DMS 273 (cell line): ENCODE results near the gene PGAP2.
"Not testable (repeated sequence)": the region's sequence is repeated elsewhere in the genome, so short reads cannot be mapped to it uniquely, and the experiment has no call there.

Experiments used
- DNase-seq: peaks from one replicate; lab custom pipeline; 2025; ENCODE audit not compliant: unreplicated experiment; lab: John Stamatoyannopoulos, UW

Gene PGAP2

DNA sequence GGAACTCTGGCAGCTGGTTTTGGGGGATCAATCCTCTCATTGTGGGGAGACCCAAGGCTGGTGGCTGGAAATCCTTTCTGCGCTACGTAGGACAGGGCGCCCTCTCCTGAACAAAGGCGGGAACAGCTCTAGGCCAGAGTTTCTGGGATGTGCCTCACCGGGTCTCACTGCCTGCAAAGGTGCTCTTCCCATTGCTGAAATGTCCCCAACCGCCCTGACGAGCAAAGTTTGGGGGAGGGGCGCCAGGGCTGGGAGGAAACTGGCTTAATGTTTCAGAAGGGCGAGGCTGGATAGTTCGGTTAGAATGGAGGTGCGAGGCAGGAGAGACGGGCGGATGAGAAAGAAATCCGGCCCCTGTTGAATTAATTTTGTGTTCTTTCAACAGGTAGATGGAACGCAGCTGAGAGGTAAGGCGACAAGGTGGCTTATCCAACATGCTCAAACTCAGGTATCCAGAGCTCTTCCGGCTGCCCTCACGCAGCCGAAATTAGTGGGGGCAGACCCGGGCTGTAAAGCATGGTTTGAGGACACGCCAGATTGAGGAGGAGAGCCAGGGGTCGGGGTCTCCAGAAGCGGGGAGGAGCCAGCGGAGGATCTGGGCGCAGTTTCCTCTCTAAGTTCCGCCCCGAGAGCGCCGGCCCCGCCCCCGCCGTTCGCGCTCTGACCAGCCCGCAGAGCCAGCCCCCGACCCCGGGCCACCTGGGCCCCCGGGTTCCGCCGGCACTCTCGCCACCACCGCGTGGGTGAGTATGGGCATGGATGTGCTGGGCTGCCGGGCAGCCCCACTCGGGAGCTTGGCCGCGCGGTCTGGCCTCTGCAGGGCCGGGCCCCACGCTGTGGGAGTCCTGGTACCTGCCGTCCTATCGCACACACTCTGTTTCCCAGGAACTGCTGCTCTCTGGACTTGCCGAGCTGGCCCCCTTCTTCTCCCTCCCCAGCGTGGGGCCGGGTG, at the start of gene PGAP2:
Gene PGAP2, plus strand, starts transcription at position 652 of the 952 bp plus-strand sequence. CDS start 2,700 bp downstream, outside the sequence.
- peak; percentile 70 for DNase-seq

GRCh38 chr11:3764266-3764665, 44.1 kb upstream of the PGAP2 start:
- DNase-seq, result no peak

DNA sequence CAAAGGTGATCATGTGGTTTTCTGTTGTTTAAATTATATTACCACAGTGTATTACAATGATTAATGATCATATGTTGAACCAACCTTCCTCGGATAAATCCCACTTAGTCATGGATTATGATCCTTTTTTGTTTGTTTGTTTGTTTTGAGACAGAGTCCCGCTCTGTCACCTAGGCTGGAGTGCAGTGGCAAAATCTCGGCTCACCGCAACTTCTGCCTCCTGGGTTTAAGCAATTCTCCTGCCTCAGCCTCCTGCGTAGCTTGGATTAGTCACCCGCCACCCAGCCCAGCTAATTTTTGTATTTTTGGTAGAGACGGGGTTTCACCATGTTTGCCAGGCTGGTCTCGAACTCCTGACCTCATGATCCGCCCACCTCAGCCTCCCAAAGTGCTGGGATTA, 41.5 kb upstream of the PGAP2 start:
- not testable (repeated sequence) for DNase-seq

DNA sequence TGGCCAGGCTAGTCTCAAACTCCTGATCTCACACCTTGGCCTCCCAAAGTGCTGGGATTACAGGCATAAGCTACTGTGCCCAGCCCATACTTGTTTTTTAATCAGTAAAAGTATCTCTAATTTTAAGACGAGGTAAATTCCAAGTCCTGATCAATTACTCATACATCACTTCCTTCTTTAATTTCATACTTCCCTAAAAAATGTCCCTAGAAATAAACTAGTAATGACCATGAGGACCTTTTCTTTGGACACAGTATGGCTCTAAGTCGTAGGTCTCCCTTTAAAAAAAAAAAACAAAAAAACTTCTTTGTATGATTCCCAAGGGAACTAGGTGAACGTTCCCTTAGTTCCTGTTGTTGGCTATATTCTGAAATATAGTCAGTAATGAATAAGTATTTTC, 40.8 kb upstream of the PGAP2 start:
- DNase-seq, result no peak

DNA sequence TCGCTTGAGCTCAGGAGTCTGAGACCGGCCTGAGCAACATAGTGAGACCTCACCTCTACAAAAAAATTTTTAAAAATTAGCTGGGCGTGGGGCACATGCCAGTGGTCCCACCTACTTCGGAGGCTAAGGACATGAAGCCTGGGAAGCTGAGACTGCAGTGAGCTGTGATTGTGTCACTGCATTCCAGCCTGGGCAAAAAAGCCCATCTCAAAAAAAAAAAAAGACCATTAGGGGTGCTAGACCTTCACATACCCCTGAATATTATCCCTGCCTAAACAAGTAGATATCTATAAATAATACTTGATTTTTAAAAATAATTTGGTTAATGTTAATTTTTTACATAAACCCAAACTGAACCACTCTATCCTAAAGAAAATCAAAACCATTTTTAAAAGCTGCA, 35.2 kb upstream of the PGAP2 start:
- DNase-seq, result no peak

DNA sequence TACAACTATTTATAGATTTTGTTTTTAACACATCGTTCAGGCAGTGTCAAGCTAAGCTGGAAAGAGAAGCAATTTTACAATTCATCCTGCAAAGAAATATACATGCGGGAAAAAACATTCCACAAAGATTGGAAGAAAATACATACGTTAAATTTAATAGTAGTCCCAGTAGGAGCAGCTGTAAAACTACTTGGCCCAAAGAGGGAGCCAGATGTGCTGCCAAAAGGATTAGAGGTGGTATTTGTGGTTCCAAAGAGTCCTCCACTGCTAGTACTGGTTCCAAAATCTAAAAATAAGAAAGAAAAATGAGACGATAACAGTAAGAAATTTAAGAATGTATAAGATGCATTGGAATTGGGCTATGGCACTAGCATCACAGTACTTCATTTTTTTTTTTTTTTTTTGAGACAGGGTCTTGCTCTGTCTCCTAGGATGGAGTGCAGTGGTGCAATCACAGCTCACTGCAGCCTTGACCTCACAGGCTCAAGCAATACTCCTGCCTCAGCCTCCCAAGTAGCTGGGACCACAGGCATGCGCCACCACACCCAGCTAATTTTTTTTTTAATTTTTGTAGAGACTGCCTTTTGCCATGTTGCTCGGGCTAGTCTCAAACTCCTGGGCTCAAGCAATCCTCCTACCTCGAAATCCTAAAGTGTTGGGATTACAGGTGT, 32.5 kb upstream of the PGAP2 start:
- no peak for DNase-seq

DNA sequence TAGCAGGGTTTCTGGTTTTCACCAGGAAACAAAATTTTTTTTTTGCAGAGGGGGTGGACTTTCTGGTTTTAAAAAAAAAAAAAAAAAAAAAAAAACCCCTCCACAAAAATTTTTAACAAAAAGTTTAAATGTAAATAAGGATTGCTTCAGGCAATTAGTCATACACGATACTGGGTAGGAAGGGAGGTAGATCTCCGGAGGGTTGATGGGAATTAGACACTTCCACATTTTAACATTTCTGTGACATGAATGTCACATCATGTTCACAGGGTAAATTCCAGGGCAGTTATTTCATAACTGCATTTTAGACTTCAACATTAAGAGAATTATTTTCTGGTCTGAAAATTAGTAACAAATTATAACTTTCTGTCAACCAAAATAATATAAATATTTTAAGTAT, 26.9 kb upstream of the PGAP2 start:
- no peak for DNase-seq

DNA sequence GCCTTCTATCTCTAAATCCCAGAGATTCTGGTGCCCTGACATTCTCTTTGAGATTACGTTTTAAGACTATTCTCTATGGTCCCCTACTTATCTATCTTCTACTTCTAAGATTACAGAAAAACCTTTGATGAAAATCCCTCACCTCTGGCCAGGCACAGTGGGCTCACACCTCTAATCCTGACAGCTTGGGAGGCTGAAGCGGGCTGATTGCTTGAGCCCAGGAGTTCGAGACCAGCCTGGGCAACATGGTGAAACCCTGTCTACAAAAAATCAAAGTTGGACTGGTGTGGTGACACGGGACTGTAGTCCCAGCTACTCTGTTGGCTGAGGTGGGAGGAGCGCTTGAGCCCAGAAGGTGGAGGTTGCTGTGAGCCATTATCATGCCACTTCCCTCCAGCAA, 25.4 kb upstream of the PGAP2 start:
- no peak for DNase-seq

- DNase-seq, result no peak
These were observed 24.7 kb upstream of the PGAP2 start for GRCh38 chr11:3783611-3784010.

DNA sequence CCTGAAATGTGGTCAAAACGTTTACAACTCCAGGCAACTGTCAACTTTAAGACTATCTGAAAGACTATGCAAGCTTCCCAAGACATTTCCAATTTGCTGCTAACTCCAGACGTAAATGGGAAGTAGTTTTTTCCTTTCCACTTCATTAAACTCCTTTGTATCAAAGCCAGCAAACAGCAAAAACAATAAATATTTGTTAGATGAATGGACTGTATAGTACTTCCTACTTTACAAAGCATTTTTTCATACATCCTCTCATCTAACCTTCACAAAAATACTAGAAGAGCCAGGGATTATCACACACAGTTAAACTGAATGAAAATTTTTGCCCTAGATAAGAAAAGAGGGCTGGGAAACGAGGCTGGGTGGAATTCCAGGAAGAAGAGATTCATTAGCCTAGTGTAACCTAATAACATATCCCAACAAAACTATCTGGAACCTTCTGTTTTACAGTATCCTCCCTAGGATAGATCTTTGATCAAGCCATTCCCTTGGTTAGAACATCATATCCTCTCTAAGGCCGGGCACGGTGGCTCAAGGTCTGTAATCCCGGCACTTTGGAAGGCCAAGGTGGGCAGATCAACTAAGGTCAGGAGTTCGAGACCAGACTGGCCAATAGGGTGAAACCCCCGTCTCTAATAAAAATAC, 21.5 kb upstream of the PGAP2 start:
- DNase-seq, result no peak

- not testable (repeated sequence) for DNase-seq
These were observed 14.0 kb upstream of the PGAP2 start for GRCh38 chr11:3794387-3794786.

DNA sequence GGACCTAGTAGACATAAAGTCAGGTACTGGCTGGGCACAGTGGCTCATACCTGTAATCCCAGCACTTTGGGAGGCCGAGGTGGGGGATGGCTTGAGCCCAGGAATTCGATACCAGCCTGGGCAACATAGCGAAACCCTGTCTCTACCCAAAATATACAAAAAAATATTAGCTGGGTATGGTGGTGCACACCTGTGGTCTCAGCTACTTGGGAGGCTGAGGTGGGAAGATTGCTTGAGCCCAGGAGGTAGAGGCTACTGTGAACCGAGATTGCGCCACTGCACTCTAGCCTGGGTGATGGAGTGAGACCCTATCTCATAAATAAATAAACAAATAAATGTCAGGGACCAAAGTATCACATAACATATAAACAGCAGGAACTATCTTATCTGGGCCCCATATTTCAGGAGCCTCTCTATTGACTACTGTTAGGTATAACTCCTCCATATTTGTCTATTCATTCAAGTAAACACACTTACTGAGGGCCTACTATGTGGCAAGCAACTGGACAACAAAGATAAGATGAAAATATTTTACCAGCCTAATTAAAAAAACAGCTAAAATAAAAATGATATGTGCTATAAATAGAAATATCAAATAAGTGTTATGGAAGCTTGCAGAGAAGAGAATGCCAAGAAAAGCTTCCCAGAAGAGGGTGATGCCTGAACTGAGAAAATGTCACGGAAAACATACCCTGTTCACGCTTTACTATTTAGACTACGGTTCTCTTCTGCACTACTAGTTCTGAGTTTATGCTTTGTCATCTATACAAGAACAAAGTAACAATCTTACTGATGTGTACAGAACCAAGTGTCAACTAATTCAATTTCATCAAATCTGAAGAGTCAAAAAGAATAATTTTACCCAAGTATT, 13.0 kb upstream of the PGAP2 start:
- DNase-seq, result no peak

- no peak for DNase-seq
These were observed 12.4 kb upstream of the PGAP2 start for GRCh38 chr11:3796002-3796311.

DNA sequence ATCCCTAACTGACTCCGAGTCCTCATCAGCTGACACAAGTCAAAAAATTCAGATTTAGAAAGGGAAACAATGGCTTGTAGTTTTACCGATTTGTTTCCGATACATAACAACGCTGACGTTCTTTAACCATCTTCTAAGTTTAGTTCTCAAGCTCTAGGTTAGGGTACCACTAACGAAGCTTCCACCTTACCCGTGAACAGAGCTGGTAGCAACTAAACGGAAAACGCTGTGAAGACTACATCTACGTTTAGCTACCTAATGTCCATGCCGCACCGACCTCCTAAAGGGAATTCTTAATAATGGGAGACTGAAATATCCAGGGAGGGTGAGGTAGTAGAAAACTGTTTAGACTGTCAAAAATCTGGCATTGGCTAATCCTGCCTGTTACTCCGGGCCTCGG, 12.0 kb upstream of the PGAP2 start:
- DNase-seq, result peak; percentile 20

GRCh38 chr11:3796801-3797328, 11.5 kb upstream of the PGAP2 start:
- DNase-seq, result peak; percentile 79

- DNase-seq, result peak; percentile 99
These were observed 10.8 kb upstream of the PGAP2 start, which contains the start of gene NUP98 for GRCh38 chr11:3797329-3798090. TSS of gene NUP98 (minus strand) at chr11:3797554. CDS start at chr11:3782117, 15,437 bp downstream.

DNA sequence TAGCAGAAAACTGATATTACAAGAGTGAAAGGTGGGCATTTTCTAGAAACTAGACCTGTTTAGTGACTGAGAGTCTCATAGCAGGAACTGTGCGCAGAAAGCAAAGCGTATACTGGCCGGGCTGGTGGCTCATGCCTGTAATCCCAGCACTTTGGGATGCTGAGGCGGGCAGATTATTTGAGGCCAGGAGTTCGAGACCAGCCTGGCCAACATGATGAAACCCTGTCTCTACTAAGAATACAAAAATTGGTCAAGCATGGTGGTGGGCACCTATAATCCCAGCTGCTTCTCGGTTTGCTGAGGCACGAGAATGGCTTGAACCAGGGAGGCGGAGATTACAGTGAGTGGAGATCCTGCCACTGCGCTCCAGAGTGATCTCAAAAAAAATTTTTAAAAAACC, 9.2 kb upstream of the PGAP2 start:
- DNase-seq, result no peak

- no peak for DNase-seq
These were observed 8.5 kb upstream of the PGAP2 start for GRCh38 chr11:3799873-3800272.

GRCh38 chr11:3802011-3802790, 6.2 kb upstream of the PGAP2 start:
- DNase-seq, result no peak
